Liver (tissue), 3 donors: ENCODE data around the gene KDM4C.

Experiments used
- CTCF ChIP-seq: fragments of 150-350 bp; IDR thresholded peaks from 2 replicates; pipeline ENCODE4 v1.5.1; 2017; ENCODE audit warnings: improper control_type of control experiment, low read depth, low read length; ENCODE audit not compliant: missing input control
- FOXA1 ChIP-seq: IDR thresholded peaks from 2 replicates; pipeline ENCODE4 v1.6.1; 2016; ENCODE audit warnings: antibody characterized with exemption
- JUND ChIP-seq, 2 donors: IDR thresholded peaks; 2 replicates each; pipeline ENCODE4 v1.6.1; 2016; ENCODE audit warnings: antibody characterized with exemption in 2 of 2
- REST ChIP-seq: IDR thresholded peaks from 2 replicates; pipeline ENCODE4 v1.6.1; 2016; ENCODE audit warnings: antibody characterized with exemption, mild to moderate bottlenecking
- TAF1 ChIP-seq: conservative IDR thresholded peaks from 2 replicates; pipeline ENCODE4 v1.6.1; 2016; ENCODE audit warnings: antibody characterized with exemption, mild to moderate bottlenecking
- donor health status: healthy.
- donor health status: healthy.

GRCh38 chr9:6901180-6901579, 143.4 kb downstream of the KDM4C start:
- no peak for TF ChIP-seq CTCF
- TF ChIP-seq TAF1: no peak
- TF ChIP-seq REST: no peak
- TF ChIP-seq FOXA1: no peak
- no peak for TF ChIP-seq JUND (IDR thresholded peaks at IDR 0.05)
